K562 (cell line): ENCODE measurements around the gene ZNF750. TPM values are rescaled to one million over a fixed set of nuclear protein-coding genes. Genes with fewer than 3 reads are reported as not detected.

Experiments used
- ATAC-seq: fragments of 200-7000 bp; cut with Tn5 transposase; 3 replicates; pipeline ENCODE4 v1.9.1; 2020; ENCODE audit warnings: moderate library complexity
- BruUV-seq: library from RNA; stranded (reverse); fragments of 400-500 nt; replicated peaks from 2 replicates; lab custom pipeline; 2021; lab: Mats Ljungman, UMichigan
- CTCF ChIA-PET: fragments of 300-600 bp; formaldehyde crosslinking; extraction: SDS; loops from one replicate; lab custom pipeline; 2021; ENCODE audit warnings: low intra/inter-chr PET ratio; lab: Yijun Ruan, JAX
- POLR2A ChIA-PET: fragments of 300-600, 350-650 bp; sonication (Branson Sonifier 250); formaldehyde crosslinking; extraction: SDS; loops from one replicate; lab custom pipeline; 2021; ENCODE audit warnings: antibody characterized with exemption, inconsistent platforms; lab: Yijun Ruan, JAX
- DNase-seq, 4 experiments: peaks; one replicate each; pipeline versions ENCODE4 v3.0.0 to v3.0.0-alpha.2; 2011 to 2018; ENCODE audit warnings: low spot score in 3 of 4, mixed read lengths in 3 of 4; ENCODE audit errors: extremely low read depth in 1 of 4
- FAIRE-seq: peaks from 2 replicates; lab custom pipeline; 2011; peaks lifted over from hg19 to GRCh38; lab: Jason Lieb, UNC
- H2AFZ ChIP-seq: 2 replicates; pipeline ENCODE4 v1.6.0; 2011; ENCODE audit warnings: low read depth, low read length, control low read depth, inconsistent platforms
- H3K27ac ChIP-seq: fragments of 200-600 bp; 3 replicates; pipeline ENCODE4 v1.8.0; 2011; ENCODE audit warnings: low read depth, mild to moderate bottlenecking, control low read depth, inconsistent platforms, low read length, moderate library complexity, mixed read lengths; ENCODE audit errors: extremely low read depth
- H3K27me3 ChIP-seq, 2 experiments: fragments of 300-600 bp in 1 of 2; 2 replicates in 1 of 2; 3 replicates in 1 of 2; pipeline versions ENCODE4 v1.6.0 to v1.8.0; 2011; ENCODE audit warnings: inconsistent platforms in 2 of 2, low read length in 2 of 2, mild to moderate bottlenecking in 1 of 2, mixed read lengths in 1 of 2, moderate library complexity in 1 of 2; ENCODE audit not compliant: control insufficient read depth in 2 of 2, insufficient read depth in 2 of 2
- H3K36me3 ChIP-seq: fragments of 300-600 bp; 3 replicates; pipeline ENCODE4 v1.8.0; 2011; ENCODE audit warnings: mild to moderate bottlenecking, low read length, inconsistent platforms; ENCODE audit not compliant: control insufficient read depth, insufficient read depth
- H3K4me1 ChIP-seq, 2 experiments: fragments of 200-600 bp in 1 of 2; replicated peaks in 1 of 2; 2 replicates in 1 of 2; 3 replicates in 1 of 2; pipeline versions ENCODE4 v1.5.1 to v1.8.0; 2011; ENCODE audit warnings: inconsistent platforms in 2 of 2, low read length in 2 of 2, mild to moderate bottlenecking in 1 of 2, mixed read lengths in 1 of 2, moderate library complexity in 1 of 2; ENCODE audit not compliant: control insufficient read depth in 2 of 2, insufficient read depth in 2 of 2
- H3K4me2 ChIP-seq: 2 replicates; pipeline ENCODE4 v1.6.1; 2011; ENCODE audit warnings: low read length, control low read depth, inconsistent platforms, mixed read lengths; ENCODE audit not compliant: insufficient read depth
- H3K4me3 ChIP-seq: fragments of 200-600 bp; sonication (generic), shearing (Covaris generic); 2 replicates; pipeline ENCODE4 v1.5.1; 2016; ENCODE audit warnings: control low read depth, inconsistent platforms
- H3K79me2 ChIP-seq: fragments of 200-600 bp; 3 replicates; pipeline ENCODE4 v1.8.0; 2011; ENCODE audit warnings: low read length, inconsistent platforms; ENCODE audit not compliant: control insufficient read depth, insufficient read depth
- H3K9ac ChIP-seq, 2 experiments: 2 replicates each; pipeline versions ENCODE4 v1.6.0 to v1.6.1; 2011; ENCODE audit warnings: low read depth in 2 of 2, low read length in 2 of 2, control low read depth in 1 of 2, inconsistent platforms in 1 of 2, mild to moderate bottlenecking in 1 of 2, mixed read lengths in 1 of 2; ENCODE audit not compliant: insufficient read depth in 1 of 2
- H3K9me1 ChIP-seq: one replicate; pipeline ENCODE4 v1.6.0; 2011; ENCODE audit warnings: inconsistent platforms, mild to moderate bottlenecking, low read length, moderate library complexity; ENCODE audit not compliant: control insufficient read depth, insufficient read depth
- H3K9me3 ChIP-seq: replicated peaks from 2 replicates; pipeline ENCODE4 v1.5.1; 2011; ENCODE audit warnings: low read depth, low read length, inconsistent platforms; ENCODE audit not compliant: control insufficient read depth, insufficient read depth
- H4K20me1 ChIP-seq: replicated peaks from 2 replicates; pipeline ENCODE4 v1.6.1; 2011; ENCODE audit warnings: low read length, inconsistent platforms, mixed read lengths; ENCODE audit not compliant: control insufficient read depth, insufficient read depth
- HMG20A ChIP-seq: fragments of 450-650 bp; formaldehyde crosslinking; conservative IDR thresholded peaks from 2 replicates; pipeline ENCODE4 v1.4.0; 2020; ENCODE audit warnings: mild to moderate bottlenecking, mixed read lengths
- HOMEZ ChIP-seq: fragments of 250-450 bp; sonication (Bioruptor Pico); IDR thresholded peaks from 2 replicates; pipeline ENCODE4 v1.4.0; 2020; ENCODE audit warnings: mild to moderate bottlenecking, moderate library complexity
- KAT2B ChIP-seq: IDR thresholded peaks from one replicate; pipeline ENCODE4 v1.6.1; 2012; ENCODE audit warnings: low read depth, mild to moderate bottlenecking, control low read depth, inconsistent platforms, low read length, moderate library complexity
- NEUROD1 ChIP-seq: fragments of 150-350 bp; IDR thresholded peaks from 2 replicates; pipeline ENCODE4 v1.6.1; 2014; ENCODE audit warnings: borderline replicate concordance, low read length, low read depth; ENCODE audit not compliant: partially characterized antibody
- PTBP1 ChIP-seq: fragments of 200-400 bp; formaldehyde crosslinking; IDR thresholded peaks from 2 replicates; pipeline ENCODE4 v1.6.1; 2017; ENCODE audit warnings: low read depth, low read length
- SPI1 ChIP-seq: IDR thresholded peaks from 2 replicates; pipeline ENCODE4 v1.6.1; 2011; ENCODE audit warnings: low read depth, low read length, control low read depth, borderline replicate concordance
- SRSF7 ChIP-seq: fragments of 200-400 bp; formaldehyde crosslinking; optimal IDR thresholded peaks from 2 replicates; pipeline ENCODE3; 2017; ENCODE audit warnings: mild to moderate bottlenecking, low read depth, low read length
- TEAD4 ChIP-seq, 2 experiments: sonication (generic) in 1 of 2; formaldehyde crosslinking in 1 of 2; IDR thresholded peaks; 2 replicates each; pipeline versions ENCODE4 v1.6.1 to v1.8.0; 2012 to 2022; ENCODE audit warnings: borderline replicate concordance in 1 of 2, inconsistent platforms in 1 of 2, low read length in 1 of 2, mild to moderate bottlenecking in 1 of 2, missing genetic modification reagents in 1 of 2
- ZNF384 ChIP-seq: IDR thresholded peaks from 2 replicates; pipeline ENCODE4 v1.6.1; 2012; ENCODE audit warnings: low read depth, low read length, improper control_type of control experiment
- ZNF766 ChIP-seq: fragments of 200-800 bp; sonication (Bioruptor generic); conservative IDR thresholded peaks from 2 replicates; pipeline ENCODE4 v1.6.1; 2016; ENCODE audit warnings: missing genetic modification characterization, missing compliant biosample characterization
- ZNF778 ChIP-seq: fragments of 450-650 bp; formaldehyde crosslinking; IDR thresholded peaks from 2 replicates; pipeline ENCODE4 v1.4.0; 2020; ENCODE audit warnings: mild to moderate bottlenecking, moderate library complexity
- WGBS: fragments of 100-300 bp; shearing (Covaris generic); methylation state at CpG from one replicate; pipeline ENCODE4 v1.1.6; 2016; ENCODE audit warnings: low coverage, mixed read lengths; ENCODE audit not compliant: insufficient coverage; ENCODE audit errors: missing lambda C conversion rate; 5-methylcytosine and 5-hydroxymethylcytosine counted together
- in situ Hi-C: fragments of 300-500 bp; cut with MboI; formaldehyde crosslinking; loops from 4 replicates; pipeline ENCODE4 v1.15.0; 2018; ENCODE audit warnings: inconsistent platforms, mixed read lengths
- intact Hi-C: fragments of 100-400 bp; cut with micrococcal nuclease; formaldehyde crosslinking; loops from 2 replicates; pipeline ENCODE4 v1.14.2; 2022
- polyA plus RNA-seq, 8 experiments: library from polyadenylated mRNA; depleted of rRNA in 4 of 8; stranded (reverse) in 5 of 8; unstranded in 3 of 8; fragments of >200 nt; fragmentation: Nextera tagmentation in 2 of 8; fragmentation: Illumina TruSeq in 1 of 8; extraction: Ambion mirVana in 2 of 8; extraction: Trizol in 1 of 8; gene quantifications; 2 replicates each; pipeline versions ENCODE4 v1.2.1 to v1.2.3, GENCODE V29; 2011 to 2014; ENCODE audit warnings: inconsistent platforms in 1 of 8, missing spikeins in 1 of 8
- total RNA-seq, 7 experiments: library from RNA; depleted of rRNA in 6 of 7; stranded (reverse); fragments of >200 nt in 6 of 7; fragmentation: Illumina TruSeq in 2 of 7; extraction: Trizol in 2 of 7; gene quantifications; 2 replicates each; pipeline versions ENCODE4 v1.2.1 to v1.2.3, GENCODE V29; 2011 to 2021; ENCODE audit warnings: low replicate concordance in 1 of 7
- TF ChIP-seq, protein P1 (sequence below): fragments of 450-650 bp; conservative IDR thresholded peaks from 2 replicates; pipeline ENCODE4 v1.6.1; 2016; ENCODE audit warnings: missing genetic modification characterization, low read depth, mild to moderate bottlenecking, control low read depth, missing compliant biosample characterization
- TF ChIP-seq, protein P2 (sequence below), 2 experiments: IDR thresholded peaks in 1 of 2; conservative IDR thresholded peaks in 1 of 2; 2 replicates each; pipeline ENCODE4 v1.6.1; 2016; ENCODE audit warnings: low read depth in 2 of 2, mild to moderate bottlenecking in 1 of 2, missing compliant biosample characterization in 1 of 2, missing genetic modification characterization in 1 of 2, moderate library complexity in 1 of 2

ZNF750 gene
- total and polyA plus RNA-seq, 9 of the 15 experiments (the other 6 are each of a cell fraction or from before 2014, with no cell fraction given), result not detected

- no peak for TF ChIP-seq ZNF766
These were observed 36.2 kb downstream of the ZNF750 start (continued) for GRCh38 chr17:82803606-82804005.

DNA sequence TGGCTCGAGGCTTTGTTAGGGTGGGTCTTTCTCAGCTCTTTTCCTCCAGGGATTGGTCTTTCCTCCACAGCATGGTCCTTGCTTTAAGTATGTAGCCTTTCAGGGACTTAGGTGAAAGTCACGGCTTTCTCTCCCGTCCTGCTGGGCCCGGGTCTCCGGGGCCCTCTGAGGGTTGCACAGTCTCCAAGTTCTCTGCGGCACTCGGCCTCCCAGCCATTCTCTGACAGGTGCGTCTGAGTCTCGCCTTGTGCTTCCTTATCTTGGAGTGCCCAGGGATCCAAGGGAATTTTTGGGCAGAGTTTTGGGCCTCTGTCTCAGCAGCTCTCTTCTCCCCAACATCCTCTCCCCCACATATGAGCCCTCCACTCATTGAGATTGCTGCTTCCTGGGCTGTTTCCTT is 36.6 kb downstream of the ZNF750 start:
- POLR2A ChIA-PET, result no interaction called here

More for the DNA sequence above, 36.6 kb downstream of the ZNF750 start:
- ATAC-seq, result no peak
- no TSS peak for BruUV-seq
- Histone ChIP-seq H3K4me2 (no peak overlapping the region), H3K4me1 (peaks cover 0 to 15% of the 10 kb centered on the region in 2 experiments; a peak in 1 of 5 replicates), H3K27ac (no peak overlapping the region), H4K20me1 (no peaks in the 10 kb centered on the region), H3K9me1 (no peaks in the 10 kb centered on the region), H2AFZ (no peak overlapping the region), H3K9me3 (no peaks in the 10 kb centered on the region), H3K9ac (no peak overlapping the region), H3K79me2 (peaks cover 6% of the 10 kb centered on the region; the same call in 1 of the 3 replicates), H3K36me3 (peaks cover 49% of the 10 kb centered on the region; the same call in 2 of the 3 replicates), H3K4me3 (no peak overlapping the region), H3K27me3 (no peaks in the 10 kb centered on the region)
- TF ChIP-seq TEAD4 (IDR thresholded peaks at IDR 0.05; ENCODE audit: low read length) (no peak), TEAD4 (CRISPR knock-in tag; IDR thresholded peaks at IDR 0.05; ENCODE audit: borderline replicate concordance) (no peak), SRSF7 (no peak), ZNF778 (CRISPR knock-in tag) (no peak), NEUROD1 (no peak), HMG20A (CRISPR knock-in tag) (no peak), PTBP1 (no peak), HOMEZ (CRISPR knock-in tag) (no peak), SPI1 (no peak), ZNF384 (no peak), KAT2B (no peak)
- TF ChIP-seq, protein P1, sequence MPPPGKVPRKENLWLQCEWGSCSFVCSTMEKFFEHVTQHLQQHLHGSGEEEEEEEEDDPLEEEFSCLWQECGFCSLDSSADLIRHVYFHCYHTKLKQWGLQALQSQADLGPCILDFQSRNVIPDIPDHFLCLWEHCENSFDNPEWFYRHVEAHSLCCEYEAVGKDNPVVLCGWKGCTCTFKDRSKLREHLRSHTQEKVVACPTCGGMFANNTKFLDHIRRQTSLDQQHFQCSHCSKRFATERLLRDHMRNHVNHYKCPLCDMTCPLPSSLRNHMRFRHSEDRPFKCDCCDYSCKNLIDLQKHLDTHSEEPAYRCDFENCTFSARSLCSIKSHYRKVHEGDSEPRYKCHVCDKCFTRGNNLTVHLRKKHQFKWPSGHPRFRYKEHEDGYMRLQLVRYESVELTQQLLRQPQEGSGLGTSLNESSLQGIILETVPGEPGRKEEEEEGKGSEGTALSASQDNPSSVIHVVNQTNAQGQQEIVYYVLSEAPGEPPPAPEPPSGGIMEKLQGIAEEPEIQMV (tag), result no peak
- TF ChIP-seq, protein P2, sequence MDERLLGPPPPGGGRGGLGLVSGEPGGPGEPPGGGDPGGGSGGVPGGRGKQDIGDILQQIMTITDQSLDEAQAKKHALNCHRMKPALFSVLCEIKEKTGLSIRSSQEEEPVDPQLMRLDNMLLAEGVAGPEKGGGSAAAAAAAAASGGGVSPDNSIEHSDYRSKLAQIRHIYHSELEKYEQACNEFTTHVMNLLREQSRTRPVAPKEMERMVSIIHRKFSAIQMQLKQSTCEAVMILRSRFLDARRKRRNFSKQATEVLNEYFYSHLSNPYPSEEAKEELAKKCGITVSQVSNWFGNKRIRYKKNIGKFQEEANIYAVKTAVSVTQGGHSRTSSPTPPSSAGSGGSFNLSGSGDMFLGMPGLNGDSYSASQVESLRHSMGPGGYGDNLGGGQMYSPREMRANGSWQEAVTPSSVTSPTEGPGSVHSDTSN (CRISPR knock-in tag; IDR thresholded peaks at IDR 0.05; ENCODE audit: low read depth), result no peak
- TF ChIP-seq, protein P2 (tag; conservative IDR thresholded peaks at IDR 0.05; ENCODE audit: low read depth), result no peak
- DNase-seq, result no peak
- FAIRE-seq, result no peak
- intact Hi-C loops, result no loop called here
- CTCF ChIA-PET, result no interaction called here
- in situ Hi-C loops, result no loop called here
- WGBS, result 78% methylated on average over 8 of the region's 9 CpGs
